GM12865 (cell line): Measurements from ENCODE around the gene LRRC8B.
A peak's percentile ranks its signal among the peaks of the same experiment; 100 is the strongest.
"Not testable (repeated sequence)": the region's sequence is repeated elsewhere in the genome, so short reads cannot be mapped to it uniquely, and the experiment has no call there.

Source experiments
- DNase-seq: peaks from one replicate; pipeline ENCODE4 v3.0.0; 2010; ENCODE audit warnings: low read depth
- H3K4me3 ChIP-seq: 2 replicates; pipeline ENCODE4 v1.5.1; 2011; ENCODE audit warnings: mild to moderate bottlenecking, low read depth, low read length, control low read depth
- CTCF ChIP-seq: IDR thresholded peaks from 2 replicates; pipeline ENCODE4 v1.5.1; 2011; ENCODE audit warnings: low read length, control low read depth, low read depth, inconsistent platforms; ENCODE audit not compliant: insufficient read depth; ENCODE audit errors: missing control alignments

LRRC8B gene

GRCh38 chr1:89487972-89488371 lies 36.7 kb upstream of the LRRC8B start:
- DNase-seq, result peak; percentile 22
- TF ChIP-seq CTCF, result no peak

DNA sequence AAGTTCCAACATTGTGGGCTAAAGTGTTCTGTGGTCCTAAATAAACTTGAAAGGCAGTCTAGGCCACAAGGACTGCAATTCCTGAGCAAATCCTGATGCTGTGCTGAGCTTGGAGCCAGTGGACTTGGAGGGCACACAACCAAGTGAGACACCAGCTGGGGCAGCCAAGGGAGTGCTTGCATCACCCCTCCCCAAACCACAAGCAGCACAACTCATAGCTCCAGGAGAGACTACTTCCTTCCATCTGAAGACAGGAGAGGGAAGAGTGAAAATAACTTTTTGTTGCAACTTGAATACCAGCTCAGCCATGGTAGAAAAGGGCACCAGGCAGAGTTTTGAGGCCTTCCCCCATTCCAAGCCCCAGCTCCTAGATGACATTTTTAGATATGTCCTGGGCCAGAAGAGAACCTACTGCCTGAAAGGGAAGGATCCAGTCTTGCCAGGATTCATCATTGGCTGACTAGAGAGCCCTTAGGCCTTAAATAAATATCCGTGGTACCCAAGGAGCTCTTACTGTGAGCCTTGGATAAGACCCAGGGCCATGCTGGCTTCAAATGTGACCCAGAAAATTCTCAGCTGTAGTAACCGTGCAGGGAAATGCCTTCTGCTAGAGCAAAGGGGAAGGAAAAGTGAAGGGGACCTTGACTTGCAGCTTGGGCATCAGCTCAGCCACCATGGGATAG lies 35.4 kb upstream of the LRRC8B start:
- DNase-seq, result no peak
- no peak overlapping the region for H3K4me3 ChIP-seq
- TF ChIP-seq CTCF, result no peak

More at GRCh38 chr1:89487972-89488371, 36.7 kb upstream of the LRRC8B start:
- H3K4me3 ChIP-seq, result no peak overlapping the region

DNA sequence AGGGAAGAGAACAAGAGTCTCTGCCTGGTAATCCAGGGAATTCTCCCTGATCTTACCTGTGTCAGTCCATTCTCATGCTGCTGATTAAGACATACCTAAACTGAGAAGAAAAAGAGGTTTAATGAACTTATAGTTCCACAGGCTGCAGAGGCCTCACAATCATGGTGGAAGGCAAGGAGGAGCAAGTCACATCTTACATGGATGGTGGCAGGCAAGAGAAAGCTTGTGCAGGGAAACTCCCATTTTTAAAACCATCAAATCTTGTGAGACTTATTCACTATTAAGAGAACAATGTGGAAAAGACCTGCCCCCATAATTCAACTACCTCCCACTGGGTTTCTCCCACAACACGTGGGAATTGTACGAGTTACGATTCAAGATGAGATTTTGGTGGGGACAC lies 34.2 kb upstream of the LRRC8B start:
- no peak for TF ChIP-seq CTCF
- H3K4me3 ChIP-seq, result no peak overlapping the region
- no peak for DNase-seq

GRCh38 chr1:89499320-89499719 lies 25.3 kb upstream of the LRRC8B start:
- no peak for DNase-seq

DNA sequence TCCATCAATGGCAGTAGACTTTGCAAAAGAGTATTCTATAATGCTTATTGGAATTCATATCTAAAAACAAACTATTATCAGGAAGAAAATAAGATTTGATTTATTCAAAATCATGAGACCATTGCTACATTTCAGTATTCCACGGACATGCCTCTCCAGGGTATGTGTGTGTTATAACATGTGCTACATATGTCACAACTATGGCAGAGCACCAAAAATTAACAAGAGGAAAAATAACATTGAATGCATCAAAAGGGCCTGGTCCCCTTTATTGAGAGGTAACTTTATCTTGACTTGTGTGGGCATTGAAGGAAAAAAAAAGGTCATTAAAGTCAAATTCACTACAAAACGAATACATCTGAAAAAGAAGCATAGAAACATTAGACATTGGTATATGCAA lies 22.6 kb upstream of the LRRC8B start:
- no peak for DNase-seq
- TF ChIP-seq CTCF, result no peak
- no peak overlapping the region for H3K4me3 ChIP-seq

More at GRCh38 chr1:89499320-89499719, 25.3 kb upstream of the LRRC8B start:
- H3K4me3 ChIP-seq, result no peak overlapping the region
- no peak for TF ChIP-seq CTCF

DNA sequence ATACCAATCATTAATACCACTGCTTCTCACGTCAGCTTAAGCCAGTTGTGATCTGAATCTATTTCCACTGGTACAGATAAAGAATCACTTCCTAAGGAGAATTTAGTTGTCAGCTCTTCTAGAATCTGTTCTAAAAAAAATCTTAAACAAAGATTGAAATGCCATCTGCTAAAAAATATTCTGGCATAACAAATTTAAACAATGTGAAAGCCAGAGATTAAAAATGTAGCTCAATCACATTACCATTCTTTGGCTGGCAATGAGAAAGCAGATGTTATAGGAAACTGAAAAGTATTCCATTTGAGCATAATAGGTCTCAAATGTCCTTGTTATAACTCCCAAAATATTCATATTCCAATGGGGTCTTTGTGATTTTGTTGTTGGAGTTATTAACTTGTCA lies 21.7 kb upstream of the LRRC8B start:
- no peak overlapping the region for H3K4me3 ChIP-seq
- DNase-seq, result no peak
- TF ChIP-seq CTCF, result no peak

DNA sequence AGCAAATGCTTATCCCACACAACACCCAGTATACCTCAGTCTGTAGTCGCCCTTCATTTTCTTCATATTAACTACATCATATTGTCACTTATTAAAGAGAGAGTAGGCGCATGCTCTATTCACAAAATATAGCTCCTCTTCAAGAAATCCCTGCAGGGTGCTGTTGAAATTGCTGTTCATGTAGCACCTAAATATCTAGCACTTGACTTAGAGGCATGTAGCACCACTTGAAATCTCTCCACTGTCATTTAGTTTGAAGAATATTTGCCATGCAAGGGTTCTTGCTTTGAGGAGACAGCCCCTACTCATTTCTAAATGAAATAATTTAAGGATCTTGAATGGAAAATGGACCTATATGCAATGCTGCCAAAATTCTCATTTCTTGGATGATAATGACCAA lies 20.9 kb upstream of the LRRC8B start:
- H3K4me3 ChIP-seq, result no peak overlapping the region
- DNase-seq, result no peak
- no peak for TF ChIP-seq CTCF

DNA sequence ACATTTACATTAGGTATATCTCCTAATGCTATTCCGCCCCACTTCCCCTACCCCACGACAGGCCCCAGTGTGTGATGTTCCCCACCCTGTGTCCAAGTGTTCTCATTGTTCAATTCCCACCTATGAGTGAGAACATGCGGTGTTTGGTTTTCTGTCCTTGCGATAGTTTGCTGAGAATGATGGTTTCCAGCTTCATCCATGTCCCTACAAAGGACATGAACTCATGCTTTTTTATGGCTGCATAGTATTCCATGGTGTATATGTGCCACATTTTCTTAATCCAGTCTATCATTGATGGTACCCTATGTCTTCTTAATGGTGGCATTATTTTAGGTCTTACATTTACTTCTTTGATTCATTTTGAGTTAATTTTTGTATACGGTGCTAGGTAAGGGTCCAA lies 14.6 kb upstream of the LRRC8B start:
- DNase-seq, H3K4me3 ChIP-seq: not testable (repeated sequence)
